ENCODE results near the gene AGPAT2. TPM values are rescaled to one million over a fixed set of nuclear protein-coding genes. Genes with fewer than 3 reads are reported as not detected.

AGPAT2 gene
- polyA plus RNA-seq, 1 of the 3 experiments (the other 2 are of a cell fraction): 46.8 TPM

DNA sequence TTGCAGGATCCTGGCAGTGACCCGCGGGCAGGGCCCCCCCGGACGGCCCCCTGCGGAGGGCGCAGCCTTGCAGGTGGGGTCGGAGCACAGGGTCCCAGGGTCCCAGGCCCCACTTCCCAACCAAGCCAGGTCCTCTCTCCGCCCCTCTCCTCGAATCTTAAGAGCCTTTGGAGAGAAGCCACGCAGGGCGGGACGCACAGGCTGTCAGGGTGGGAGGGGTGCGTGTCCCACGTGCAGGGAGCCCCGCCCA, 43.0 kb downstream of the AGPAT2 start:
- no peaks in the 10 kb centered on the region for H3K36me3 ChIP-seq (replicated peaks in 1 of 2; ENCODE audit: control insufficient read depth in 1 of 2, insufficient read depth in 2 of 2, low read length in 1 of 2)
- no peaks in the 10 kb centered on the region for H4K20me1 ChIP-seq (ENCODE audit: insufficient read depth)
- no peaks in the 10 kb centered on the region for H3K79me2 ChIP-seq (ENCODE audit: insufficient read depth)
- H3F3A ChIP-seq (replicated peaks; ENCODE audit: insufficient read depth): no peaks in the 10 kb centered on the region
- WGBS (ENCODE audit: low lambda C conversion rate): 83% methylated on average over 2 of the region's 15 CpGs
- no peak overlapping the region for H2AFZ ChIP-seq (ENCODE audit: low read depth)
- TF ChIP-seq EP300 (IDR thresholded peaks at IDR 0.05; ENCODE audit: borderline replicate concordance in 1 of 2, low read depth in 1 of 2, low read length in 1 of 2) (no peak), RXRA (IDR thresholded peaks at IDR 0.05; ENCODE audit: borderline replicate concordance, low read depth) (no peak), GATA2 (CRISPR knock-in tag; IDR thresholded peaks at IDR 0.05) (no peak), EZH2phosphoT487 (IDR thresholded peaks at IDR 0.05; ENCODE audit: borderline replicate concordance, low read depth) (no peak), RCOR1 (IDR thresholded peaks at IDR 0.05; ENCODE audit: low read length) (no peak), GABPA (IDR thresholded peaks at IDR 0.05; ENCODE audit: low read depth) (no peak), YY1 (IDR thresholded peaks at IDR 0.05; ENCODE audit: low read depth) (no peak), FOSL2 (IDR thresholded peaks at IDR 0.05; ENCODE audit: borderline replicate concordance, low read depth) (no peak), RAD21 (IDR thresholded peaks at IDR 0.05; ENCODE audit: low read length) (no peak), TCF12 (IDR thresholded peaks at IDR 0.05) (no peak)
- TF ChIP-seq, protein P1, sequence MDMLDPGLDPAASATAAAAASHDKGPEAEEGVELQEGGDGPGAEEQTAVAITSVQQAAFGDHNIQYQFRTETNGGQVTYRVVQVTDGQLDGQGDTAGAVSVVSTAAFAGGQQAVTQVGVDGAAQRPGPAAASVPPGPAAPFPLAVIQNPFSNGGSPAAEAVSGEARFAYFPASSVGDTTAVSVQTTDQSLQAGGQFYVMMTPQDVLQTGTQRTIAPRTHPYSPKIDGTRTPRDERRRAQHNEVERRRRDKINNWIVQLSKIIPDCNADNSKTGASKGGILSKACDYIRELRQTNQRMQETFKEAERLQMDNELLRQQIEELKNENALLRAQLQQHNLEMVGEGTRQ (IDR thresholded peaks at IDR 0.05; ENCODE audit: borderline replicate concordance, low read depth, low read length): no peak
- TF ChIP-seq, protein P2, sequence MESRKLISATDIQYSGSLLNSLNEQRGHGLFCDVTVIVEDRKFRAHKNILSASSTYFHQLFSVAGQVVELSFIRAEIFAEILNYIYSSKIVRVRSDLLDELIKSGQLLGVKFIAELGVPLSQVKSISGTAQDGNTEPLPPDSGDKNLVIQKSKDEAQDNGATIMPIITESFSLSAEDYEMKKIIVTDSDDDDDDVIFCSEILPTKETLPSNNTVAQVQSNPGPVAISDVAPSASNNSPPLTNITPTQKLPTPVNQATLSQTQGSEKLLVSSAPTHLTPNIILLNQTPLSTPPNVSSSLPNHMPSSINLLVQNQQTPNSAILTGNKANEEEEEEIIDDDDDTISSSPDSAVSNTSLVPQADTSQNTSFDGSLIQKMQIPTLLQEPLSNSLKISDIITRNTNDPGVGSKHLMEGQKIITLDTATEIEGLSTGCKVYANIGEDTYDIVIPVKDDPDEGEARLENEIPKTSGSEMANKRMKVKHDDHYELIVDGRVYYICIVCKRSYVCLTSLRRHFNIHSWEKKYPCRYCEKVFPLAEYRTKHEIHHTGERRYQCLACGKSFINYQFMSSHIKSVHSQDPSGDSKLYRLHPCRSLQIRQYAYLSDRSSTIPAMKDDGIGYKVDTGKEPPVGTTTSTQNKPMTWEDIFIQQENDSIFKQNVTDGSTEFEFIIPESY (IDR thresholded peaks at IDR 0.05; ENCODE audit: borderline replicate concordance, low read depth): no peak
- H3K4me2 ChIP-seq: no peak overlapping the region
- H3K4me1 ChIP-seq (ENCODE audit: control insufficient read depth in 1 of 2, insufficient read depth in 2 of 2, low read depth in 1 of 2, low read length in 1 of 2): peaks cover 0 to 33% of the 10 kb centered on the region in 2 experiments; a peak in 1 of 4 replicates
- H3K4me3 ChIP-seq (ENCODE audit: low read depth in 2 of 2, low read length in 1 of 2): no peak overlapping the region; a peak in 1 of 4 replicates
- ChIA-PET POLR2A (no interaction called here), CTCF (interaction anchor here (0.9 to 2.3 kb wide), 4 partner anchors 19 to 159 kb away, joined by 3 to 12 read pairs (median 6); no protein-coding TSS in a partner anchor)
- H3K9ac ChIP-seq: no peak overlapping the region
- no peak overlapping the region for H3K27ac ChIP-seq (ENCODE audit: low read depth in 2 of 2, low read length in 1 of 2)
- no peaks in the 10 kb centered on the region for H3K9me3 ChIP-seq
- no peaks in the 10 kb centered on the region for H3K27me3 ChIP-seq (ENCODE audit: insufficient read depth)
- no peaks in the 10 kb centered on the region for H3K9me2 ChIP-seq
- DNase-seq: no peak

DNA sequence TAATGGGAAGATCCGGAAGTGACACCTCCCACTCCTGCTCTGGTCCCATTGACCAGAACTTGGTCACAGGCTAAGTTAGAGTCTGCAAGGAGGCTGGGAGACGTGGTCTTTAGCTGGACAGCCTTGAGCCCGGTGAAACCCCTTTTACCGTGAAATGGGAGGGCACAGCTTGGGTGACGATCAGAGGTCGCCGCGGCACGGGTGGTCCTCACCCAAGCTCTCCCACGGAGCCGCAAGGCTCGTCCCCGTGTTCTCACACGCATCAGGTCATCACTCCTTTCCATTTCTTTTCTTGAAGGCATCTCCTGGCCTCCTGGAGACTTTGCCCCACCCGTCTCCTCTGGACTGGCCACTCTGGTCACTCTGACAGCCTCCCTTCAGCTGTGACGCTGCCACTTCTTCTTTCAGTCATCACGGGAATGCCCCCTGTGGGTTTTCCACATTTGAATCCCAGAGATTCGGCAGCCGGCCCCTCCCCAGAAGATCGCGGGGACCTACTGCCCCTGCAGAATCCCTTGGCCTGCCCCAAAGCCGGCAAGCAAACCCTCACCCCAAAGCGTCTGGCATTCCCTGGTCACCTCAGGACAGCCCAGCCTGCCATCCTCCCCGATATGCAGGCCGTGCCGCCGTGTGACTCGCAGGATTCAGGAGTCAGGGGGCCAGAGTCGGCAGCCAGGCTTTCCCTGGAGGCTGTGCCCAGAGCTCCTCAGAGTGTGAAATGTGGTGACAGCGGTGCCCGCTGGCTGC, 43.5 kb downstream of the AGPAT2 start:
- Histone ChIP-seq H3K4me2 (no peak overlapping the region), H3K9me2 (no peaks in the 10 kb centered on the region), H3K9ac (no peak overlapping the region), H3K79me2 (ENCODE audit: insufficient read depth) (no peaks in the 10 kb centered on the region), H3K27me3 (ENCODE audit: insufficient read depth) (no peaks in the 10 kb centered on the region), H3K27ac (ENCODE audit: low read depth in 2 of 2, low read length in 1 of 2) (no peak overlapping the region), H3K36me3 (replicated peaks in 1 of 2; ENCODE audit: control insufficient read depth in 1 of 2, insufficient read depth in 2 of 2, low read length in 1 of 2) (no peaks in the 10 kb centered on the region), H3F3A (replicated peaks; ENCODE audit: insufficient read depth) (no peaks in the 10 kb centered on the region), H3K4me1 (ENCODE audit: control insufficient read depth in 1 of 2, insufficient read depth in 2 of 2, low read depth in 1 of 2, low read length in 1 of 2) (peaks cover 0 to 30% of the 10 kb centered on the region in 2 experiments; a peak in 1 of 4 replicates), H2AFZ (ENCODE audit: low read depth) (no peak overlapping the region), H4K20me1 (ENCODE audit: insufficient read depth) (no peaks in the 10 kb centered on the region), H3K9me3 (no peaks in the 10 kb centered on the region), H3K4me3 (ENCODE audit: low read depth in 2 of 2, low read length in 1 of 2) (no peak overlapping the region)
- CTCF ChIA-PET: interaction anchor here (0.7 to 3.2 kb wide), 7 partner anchors 19 to 159 kb away, joined by 3 to 15 read pairs (median 4); no protein-coding TSS in a partner anchor
- POLR2A ChIA-PET: no interaction called here
- no peak for DNase-seq
- WGBS (ENCODE audit: low lambda C conversion rate): 87% methylated on average over 21 of the region's 31 CpGs
- TF ChIP-seq CHD2 (IDR thresholded peaks at IDR 0.05; ENCODE audit: low read length, partially characterized antibody): no peak
- TF ChIP-seq POLR2AphosphoS5 (IDR thresholded peaks at IDR 0.05; ENCODE audit: low read depth, low read length): no peak
- TF ChIP-seq SIN3A (IDR thresholded peaks at IDR 0.05; ENCODE audit: borderline replicate concordance, low read depth, low read length): no peak
- TF ChIP-seq, protein P2 (IDR thresholded peaks at IDR 0.05; ENCODE audit: borderline replicate concordance, low read depth): no peak
- no peak for TF ChIP-seq FOXJ3 (CRISPR knock-in tag; IDR thresholded peaks at IDR 0.05)
- TF ChIP-seq, protein P3, sequence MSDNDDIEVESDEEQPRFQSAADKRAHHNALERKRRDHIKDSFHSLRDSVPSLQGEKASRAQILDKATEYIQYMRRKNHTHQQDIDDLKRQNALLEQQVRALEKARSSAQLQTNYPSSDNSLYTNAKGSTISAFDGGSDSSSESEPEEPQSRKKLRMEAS (IDR thresholded peaks at IDR 0.05; ENCODE audit: low read depth): no peak
- TF ChIP-seq, protein P4, sequence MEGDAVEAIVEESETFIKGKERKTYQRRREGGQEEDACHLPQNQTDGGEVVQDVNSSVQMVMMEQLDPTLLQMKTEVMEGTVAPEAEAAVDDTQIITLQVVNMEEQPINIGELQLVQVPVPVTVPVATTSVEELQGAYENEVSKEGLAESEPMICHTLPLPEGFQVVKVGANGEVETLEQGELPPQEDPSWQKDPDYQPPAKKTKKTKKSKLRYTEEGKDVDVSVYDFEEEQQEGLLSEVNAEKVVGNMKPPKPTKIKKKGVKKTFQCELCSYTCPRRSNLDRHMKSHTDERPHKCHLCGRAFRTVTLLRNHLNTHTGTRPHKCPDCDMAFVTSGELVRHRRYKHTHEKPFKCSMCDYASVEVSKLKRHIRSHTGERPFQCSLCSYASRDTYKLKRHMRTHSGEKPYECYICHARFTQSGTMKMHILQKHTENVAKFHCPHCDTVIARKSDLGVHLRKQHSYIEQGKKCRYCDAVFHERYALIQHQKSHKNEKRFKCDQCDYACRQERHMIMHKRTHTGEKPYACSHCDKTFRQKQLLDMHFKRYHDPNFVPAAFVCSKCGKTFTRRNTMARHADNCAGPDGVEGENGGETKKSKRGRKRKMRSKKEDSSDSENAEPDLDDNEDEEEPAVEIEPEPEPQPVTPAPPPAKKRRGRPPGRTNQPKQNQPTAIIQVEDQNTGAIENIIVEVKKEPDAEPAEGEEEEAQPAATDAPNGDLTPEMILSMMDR (IDR thresholded peaks at IDR 0.05): no peak
- no peak for TF ChIP-seq MXI1 (IDR thresholded peaks at IDR 0.05; ENCODE audit: low read depth, low read length)
- TF ChIP-seq TCF12 (IDR thresholded peaks at IDR 0.05): no peak
- no peak for TF ChIP-seq NFIC (IDR thresholded peaks at IDR 0.05; ENCODE audit: borderline replicate concordance)
- no peak for TF ChIP-seq EZH2phosphoT487 (IDR thresholded peaks at IDR 0.05; ENCODE audit: borderline replicate concordance, low read depth)
- TF ChIP-seq ELF1 (IDR thresholded peaks at IDR 0.05): no peak
